Colonic mucosa (tissue), 4 donors: ENCODE results near the gene SLC30A10. TPM values are rescaled to one million over a fixed set of nuclear protein-coding genes. Genes with fewer than 3 reads are reported as not detected.
A peak's percentile ranks its signal among the peaks of the same experiment; 100 is the strongest.
"Not testable (repeated sequence)": the region's sequence is repeated elsewhere in the genome, so short reads cannot be mapped to it uniquely, and the experiment has no call there.

ENCODE experiments used
- DNase-seq: peaks from one replicate; pipeline ENCODE4 v3.0.0-alpha.2; 2020
- H3K27ac ChIP-seq: fragments of 200-600 bp; one replicate; pipeline ENCODE4 v1.8.0; 2021
- H3K27me3 ChIP-seq: fragments of 200-600 bp; one replicate; pipeline ENCODE4 v1.8.0; 2021
- H3K36me3 ChIP-seq: fragments of 200-600 bp; one replicate; pipeline ENCODE4 v1.8.0; 2021
- H3K4me1 ChIP-seq: fragments of 200-600 bp; one replicate; pipeline ENCODE4 v1.8.0; 2021; ENCODE audit warnings: mild to moderate bottlenecking
- H3K4me3 ChIP-seq: fragments of 200-600 bp; one replicate; pipeline ENCODE4 v1.8.0; 2021
- H3K9ac ChIP-seq, 2 donors: one replicate each; pipeline ENCODE4 v1.7.0; 2013; ENCODE audit warnings: control low read depth in 2 of 2, low read depth in 2 of 2, low read length in 2 of 2
- H3K9me3 ChIP-seq: fragments of 200-600 bp; one replicate; pipeline ENCODE4 v1.8.0; 2021
- CTCF ChIP-seq: fragments of 200-600 bp; IDR thresholded peaks from one replicate; pipeline ENCODE4 v1.8.0; 2022; ENCODE audit warnings: antibody characterized with exemption, mild to moderate bottlenecking
- intact Hi-C: fragments of 100-400 bp; cut with DNase I; formaldehyde crosslinking; loops from one replicate; pipeline ENCODE4 v1.14.1; 2022
- total RNA-seq, 2 donors: library from RNA; stranded (reverse); fragmentation: NEBNext Ultra II Directional in 1 of 2; extraction: Animal tissue kit (Norgen Biotek cat#: 25700) in 1 of 2; gene quantifications; one replicate each; pipeline ENCODE4 v1.2.1, GENCODE V29; 2021
- donor health status: healthy.
- donor health status: DM: no; HTN: no; CAD: no.
- donor health status: DM: no; HTN: no; CAD: no.

SLC30A10 gene
- total RNA-seq, 2 donors from 2014 or later = 10.5 to 32.3 TPM

GRCh38 chr1:219940707-219941106 is 12.3 kb upstream of the SLC30A10 start:
- no peaks in the 10 kb centered on the region for H3K36me3 ChIP-seq
- no peaks in the 10 kb centered on the region for H3K4me1 ChIP-seq
- no peaks in the 10 kb centered on the region for H3K27me3 ChIP-seq
- no peak overlapping the region for H3K9ac ChIP-seq
- no peak overlapping the region for H3K4me3 ChIP-seq
- no peak for TF ChIP-seq CTCF
- intact Hi-C loops = no loop called here
- DNase-seq = no peak
- no peak overlapping the region for H3K27ac ChIP-seq
- no peaks in the 10 kb centered on the region for H3K9me3 ChIP-seq

- intact Hi-C loops = no loop called here
- no peak for TF ChIP-seq CTCF
- no peak for DNase-seq
- H3K27ac ChIP-seq = no peak overlapping the region
- H3K4me3 ChIP-seq = no peak overlapping the region
- H3K36me3 ChIP-seq = no peaks in the 10 kb centered on the region
- no peaks in the 10 kb centered on the region for H3K4me1 ChIP-seq
- no peaks in the 10 kb centered on the region for H3K27me3 ChIP-seq
- no peaks in the 10 kb centered on the region for H3K9me3 ChIP-seq
- no peak overlapping the region for H3K9ac ChIP-seq
Observed at GRCh38 chr1:219938706-219939105, 10.3 kb upstream of the SLC30A10 start.

- DNase-seq, intact Hi-C loops, H3K4me3 ChIP-seq, H3K9ac ChIP-seq, H3K9me3 ChIP-seq, H3K36me3 ChIP-seq, H3K27me3 ChIP-seq, H3K27ac ChIP-seq, H3K4me1 ChIP-seq: not testable (repeated sequence)
Observed at GRCh38 chr1:219933763-219934162, 5.4 kb upstream of the SLC30A10 start.

- no peak overlapping the region for H3K27ac ChIP-seq
- H3K27me3 ChIP-seq = peaks cover 29% of the 10 kb centered on the region
- no peak for DNase-seq
Observed at GRCh38 chr1:219931033-219931432, 2.7 kb upstream of the SLC30A10 start.

GRCh38 chr1:219928791-219929118 is 398 bp upstream of the SLC30A10 start:
- intact Hi-C loops = no loop called here
- no peak for DNase-seq
- Histone ChIP-seq H3K36me3 (no peaks in the 10 kb centered on the region), H3K4me3 (no peak overlapping the region), H3K27me3 (peaks cover 29% of the 10 kb centered on the region), H3K9me3 (no peaks in the 10 kb centered on the region), H3K4me1 (peaks cover 5% of the 10 kb centered on the region), H3K9ac (no peak overlapping the region), H3K27ac (no peak overlapping the region)
- no peak for TF ChIP-seq CTCF

More at GRCh38 chr1:219931033-219931432, 2.7 kb upstream of the SLC30A10 start:
- H3K36me3 ChIP-seq = no peaks in the 10 kb centered on the region
- H3K9me3 ChIP-seq = no peaks in the 10 kb centered on the region
- peaks cover 5% of the 10 kb centered on the region for H3K4me1 ChIP-seq
- intact Hi-C loops = no loop called here
- no peak overlapping the region for H3K4me3 ChIP-seq
- H3K9ac ChIP-seq = no peak overlapping the region
- no peak for TF ChIP-seq CTCF

GRCh38 chr1:219927298-219927955 is 930 bp downstream of the SLC30A10 start:
- H3K27me3 ChIP-seq = peaks cover 29% of the 10 kb centered on the region
- intact Hi-C loops = no loop called here
- no peak for DNase-seq
- no peaks in the 10 kb centered on the region for H3K36me3 ChIP-seq
- no peak for TF ChIP-seq CTCF
- H3K9ac ChIP-seq = no peak overlapping the region
- H3K4me1 ChIP-seq = peaks cover 5% of the 10 kb centered on the region
- H3K4me3 ChIP-seq = peak overlapping the region; percentile 35
- no peak overlapping the region for H3K27ac ChIP-seq
- no peaks in the 10 kb centered on the region for H3K9me3 ChIP-seq
